Bronchial epithelial cell (primary cell): ENCODE data around the gene PNLIP. TPM values are rescaled to one million over a fixed set of nuclear protein-coding genes. Genes with fewer than 3 reads are reported as not detected.

ENCODE experiments used
- DNase-seq: peaks from one replicate; pipeline ENCODE4 v3.0.0-alpha.2; 2010; ENCODE audit warnings: low read depth
- FAIRE-seq: peaks from 2 replicates; lab custom pipeline; 2011; peaks lifted over from hg19 to GRCh38; lab: Jason Lieb, UNC
- H3K27me3 ChIP-seq: 2 replicates; pipeline ENCODE4 v1.5.1; 2011; ENCODE audit warnings: low read length; ENCODE audit not compliant: control insufficient read depth, insufficient read depth
- H3K36me3 ChIP-seq: 2 replicates; pipeline ENCODE4 v1.5.1; 2011; ENCODE audit warnings: low read length; ENCODE audit not compliant: control insufficient read depth, insufficient read depth
- H3K4me3 ChIP-seq: 2 replicates; pipeline ENCODE4 v1.5.1; 2011; ENCODE audit warnings: mild to moderate bottlenecking, low read depth, low read length, control low read depth
- CTCF ChIP-seq: IDR thresholded peaks from 2 replicates; pipeline ENCODE4 v1.5.1; 2011; ENCODE audit warnings: mild to moderate bottlenecking, moderate library complexity, low read length, control low read depth, inconsistent platforms; ENCODE audit not compliant: insufficient read depth, severe bottlenecking
- total RNA-seq: library from RNA; depleted of rRNA; stranded (reverse); fragments of >200 nt; gene quantifications from 2 replicates; pipeline ENCODE4 v1.2.1, GENCODE V29; 2014

The PNLIP gene
- total RNA-seq, 1 donor from 2014 or later, result under 0.01 TPM

- no peak for FAIRE-seq
- no peak for DNase-seq
- no peaks in the 10 kb centered on the region for H3K36me3 ChIP-seq
- no peak for TF ChIP-seq CTCF
- H3K27me3 ChIP-seq, result no peaks in the 10 kb centered on the region
- H3K4me3 ChIP-seq, result no peak overlapping the region
Measured at GRCh38 chr10:116602648-116603400, 57.1 kb downstream of the PNLIP start.

GRCh38 chr10:116606061-116606483 lies 60.3 kb downstream of the PNLIP start:
- FAIRE-seq, result no peak
- peaks cover 2% of the 10 kb centered on the region for H3K27me3 ChIP-seq
- H3K4me3 ChIP-seq, result no peak overlapping the region
- no peak for DNase-seq
- H3K36me3 ChIP-seq, result no peaks in the 10 kb centered on the region
- TF ChIP-seq CTCF, result no peak

GRCh38 chr10:116607336-116607735 lies 61.6 kb downstream of the PNLIP start:
- H3K4me3 ChIP-seq, result no peak overlapping the region
- H3K27me3 ChIP-seq, result peaks cover 2% of the 10 kb centered on the region
- no peaks in the 10 kb centered on the region for H3K36me3 ChIP-seq
- TF ChIP-seq CTCF, result no peak
- no peak for FAIRE-seq
- DNase-seq, result no peak

GRCh38 chr10:116608686-116609594 lies 63.2 kb downstream of the PNLIP start:
- H3K4me3 ChIP-seq, result peak overlapping the region; percentile 6
- H3K36me3 ChIP-seq, result no peaks in the 10 kb centered on the region
- H3K27me3 ChIP-seq, result peaks cover 2% of the 10 kb centered on the region
- no peak for FAIRE-seq
- no peak for DNase-seq
- no peak for TF ChIP-seq CTCF

- Histone ChIP-seq H3K27me3 (peaks cover 2% of the 10 kb centered on the region), H3K4me3 (no peak overlapping the region), H3K36me3 (no peaks in the 10 kb centered on the region)
- FAIRE-seq (peak; percentile 18), DNase-seq (no peak)
- no peak for TF ChIP-seq CTCF
Measured at GRCh38 chr10:116610443-116611152, 64.9 kb downstream of the PNLIP start.
